ENCODE measurements around the gene TTLL3.

Gene TTLL3

GRCh38 chr3:9807981-9808344 is 2.1 kb upstream of the TTLL3 start:
- no peak for DNase-seq (ENCODE audit: low read depth)

- no peak for DNase-seq (ENCODE audit: low read depth)
These were observed 1.6 kb upstream of the TTLL3 start for GRCh38 chr3:9808345-9809037.

GRCh38 chr3:9809239-9809614 is 835 bp upstream of the TTLL3 start:
- DNase-seq (ENCODE audit: low read depth): no peak

GRCh38 chr3:9810433-9810770 is 340 bp downstream of the TTLL3 start:
- DNase-seq (ENCODE audit: low read depth): no peak

GRCh38 chr3:9810846-9811245 is 784 bp downstream of the TTLL3 start:
- DNase-seq (ENCODE audit: low read depth): no peak

- DNase-seq (ENCODE audit: low read depth): no peak
These were observed 2.9 kb downstream of the TTLL3 start for GRCh38 chr3:9812870-9813483.

GRCh38 chr3:9815986-9816385 is 5.9 kb downstream of the TTLL3 start:
- no peak for DNase-seq (ENCODE audit: low read depth)

- no peak for DNase-seq (ENCODE audit: low read depth)
These were observed 7.4 kb downstream of the TTLL3 start for GRCh38 chr3:9817436-9817835.

- no peak for DNase-seq (ENCODE audit: low read depth)
These were observed 8.7 kb downstream of the TTLL3 start for GRCh38 chr3:9818666-9819335.

GRCh38 chr3:9820543-9820942 is 10.5 kb downstream of the TTLL3 start:
- DNase-seq (ENCODE audit: low read depth): no peak

- DNase-seq (ENCODE audit: low read depth): no peak
These were observed 10.9 kb downstream of the TTLL3 start for GRCh38 chr3:9820946-9821345.

- no peak for DNase-seq (ENCODE audit: low read depth)
These were observed 15.5 kb downstream of the TTLL3 start for GRCh38 chr3:9825451-9826040.

- no peak for DNase-seq (ENCODE audit: low read depth)
These were observed 16.9 kb downstream of the TTLL3 start for GRCh38 chr3:9826815-9827573.

- DNase-seq (ENCODE audit: low read depth): no peak
These were observed 19.0 kb downstream of the TTLL3 start for GRCh38 chr3:9828801-9829755.

- DNase-seq (ENCODE audit: low read depth): no peak
These were observed 21.2 kb downstream of the TTLL3 start for GRCh38 chr3:9831253-9831652.

- DNase-seq (ENCODE audit: low read depth): no peak
These were observed 23.0 kb downstream of the TTLL3 start for GRCh38 chr3:9833078-9833477.

GRCh38 chr3:9834520-9835380 is 24.7 kb downstream of the TTLL3 start:
- DNase-seq (ENCODE audit: low read depth): no peak

- no peak for DNase-seq (ENCODE audit: low read depth)
These were observed 27.9 kb downstream of the TTLL3 start for GRCh38 chr3:9837701-9838582.

GRCh38 chr3:9838856-9839255 is 28.8 kb downstream of the TTLL3 start:
- no peak for DNase-seq (ENCODE audit: low read depth)

Measured in stimulated activated CD8-positive, alpha-beta memory T cell treated with anti-CD3 and anti-CD28 coated beads, Interleukin-12 subunit alpha, Interleukin-12 subunit beta, amount 100 ng/mL, for 4 hours (primary cell).